ENCODE data around the gene SETBP1.

The SETBP1 gene

DNA sequence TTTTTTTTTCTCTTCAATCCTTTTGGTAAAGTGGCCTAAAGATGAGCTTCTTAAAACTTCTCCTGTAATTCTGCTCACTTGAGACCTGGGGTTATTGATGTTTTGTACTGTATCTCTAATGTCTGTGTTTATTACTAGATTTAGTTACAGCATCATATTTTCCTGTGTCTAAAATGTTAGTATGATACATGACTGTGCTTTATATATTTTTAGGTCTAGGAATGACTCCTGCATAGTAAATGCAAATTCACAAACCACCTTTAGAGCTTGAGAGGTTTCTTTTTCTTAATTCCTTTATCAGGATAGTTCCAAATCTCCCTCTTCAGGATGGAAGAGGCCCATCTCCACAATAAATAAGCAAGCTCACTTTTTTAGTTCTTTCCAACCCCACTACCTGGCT is 197.6 kb downstream of the SETBP1 start:
- DNase-seq (ENCODE audit: low read depth, low spot score), result no peak
- no peak overlapping the region for H3K4me3 ChIP-seq (ENCODE audit: low read length)

DNA sequence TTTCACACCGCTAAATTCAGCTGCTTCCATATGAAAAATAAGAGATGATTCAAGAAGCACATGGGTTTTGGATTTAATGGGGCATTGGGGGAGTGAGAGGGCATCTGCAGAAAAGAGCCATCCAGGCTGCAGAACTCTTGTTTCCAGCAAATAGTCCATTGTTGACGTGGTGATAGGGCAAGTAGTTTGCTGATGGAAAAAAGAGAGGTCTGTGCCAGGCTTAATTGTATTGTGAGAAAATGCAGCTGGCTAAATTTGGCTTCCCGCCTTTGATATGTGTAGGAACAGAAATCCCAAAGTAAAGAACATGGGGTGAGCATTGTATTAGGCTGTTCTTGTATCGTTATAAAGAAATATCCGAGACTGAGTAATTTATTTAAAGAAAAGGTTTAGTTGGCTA is 199.5 kb downstream of the SETBP1 start:
- DNase-seq (ENCODE audit: low read depth, low spot score), result no peak

DNA sequence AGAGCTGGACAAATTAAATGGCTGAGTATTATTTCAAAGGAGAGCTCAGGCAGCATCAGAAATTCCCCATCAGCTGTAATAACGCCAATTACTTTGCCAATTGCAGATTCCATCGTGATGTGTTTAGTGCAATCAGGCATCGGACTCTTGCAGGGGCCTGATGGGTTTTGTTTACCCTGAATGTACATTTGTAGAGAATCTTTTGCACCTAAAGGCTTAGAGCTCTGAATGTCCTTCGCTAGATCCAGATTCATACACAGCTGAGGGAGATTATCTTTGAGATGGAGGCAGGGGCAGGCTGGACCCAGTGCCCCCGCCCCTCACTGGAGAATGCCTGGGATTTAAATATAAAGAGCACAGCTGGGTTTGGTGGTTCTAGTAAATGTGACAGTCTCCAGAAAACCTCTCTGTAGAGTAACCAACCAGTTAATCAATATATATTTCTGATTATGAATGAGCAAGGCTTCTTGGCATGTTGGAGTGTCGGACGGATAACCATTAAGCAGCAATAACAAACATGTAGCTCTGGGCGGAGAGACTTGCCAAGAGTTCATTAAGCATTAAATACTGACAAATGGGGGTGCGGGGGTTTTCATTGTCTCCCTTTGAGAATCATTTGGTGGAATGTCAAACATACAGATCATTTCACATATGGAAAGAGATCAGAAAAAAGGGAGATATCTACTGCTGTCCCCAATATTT is 200.9 kb downstream of the SETBP1 start:
- DNase-seq (ENCODE audit: low read depth, low spot score), result no peak

More for the DNA sequence above, 199.5 kb downstream of the SETBP1 start:
- no peak overlapping the region for H3K4me3 ChIP-seq (ENCODE audit: low read length)

DNA sequence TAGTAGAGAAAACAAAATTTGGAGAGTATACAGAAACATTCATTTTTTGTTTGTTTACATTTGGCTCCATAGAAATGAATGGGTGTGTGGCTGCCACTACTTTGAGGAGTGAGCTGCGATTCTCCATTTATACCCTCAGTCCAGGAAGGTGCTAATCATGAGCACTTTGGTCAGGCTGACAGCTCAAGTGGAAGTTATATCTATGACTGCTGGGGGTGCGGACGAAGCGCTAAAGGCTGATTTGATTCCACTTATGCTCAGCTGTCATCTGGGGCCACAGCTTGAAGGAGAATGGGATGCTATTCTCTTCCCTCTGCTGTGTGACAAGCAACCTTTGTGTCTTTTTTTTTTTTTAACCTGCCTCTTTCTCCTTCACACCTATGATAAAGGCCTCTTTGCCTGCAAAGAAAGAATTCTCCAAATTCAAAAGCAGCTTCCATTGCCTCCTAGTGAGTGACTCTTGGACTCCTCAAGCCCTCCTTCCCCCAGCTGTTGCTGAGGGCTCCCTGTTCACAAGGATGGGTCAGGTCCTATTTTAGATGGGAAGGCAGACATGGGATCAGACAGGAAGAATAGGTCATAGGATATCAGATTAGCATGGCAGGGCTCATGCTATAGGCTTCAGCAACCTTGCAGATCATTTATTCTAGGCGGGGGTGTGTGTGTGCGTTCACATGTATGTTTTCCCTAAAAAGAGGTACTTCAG is 201.6 kb downstream of the SETBP1 start:
- no peak for DNase-seq (ENCODE audit: low read depth, low spot score)
- no peak overlapping the region for H3K4me3 ChIP-seq (ENCODE audit: low read length)

More for the DNA sequence above, 200.9 kb downstream of the SETBP1 start:
- no peak overlapping the region for H3K4me3 ChIP-seq (ENCODE audit: low read length)

DNA sequence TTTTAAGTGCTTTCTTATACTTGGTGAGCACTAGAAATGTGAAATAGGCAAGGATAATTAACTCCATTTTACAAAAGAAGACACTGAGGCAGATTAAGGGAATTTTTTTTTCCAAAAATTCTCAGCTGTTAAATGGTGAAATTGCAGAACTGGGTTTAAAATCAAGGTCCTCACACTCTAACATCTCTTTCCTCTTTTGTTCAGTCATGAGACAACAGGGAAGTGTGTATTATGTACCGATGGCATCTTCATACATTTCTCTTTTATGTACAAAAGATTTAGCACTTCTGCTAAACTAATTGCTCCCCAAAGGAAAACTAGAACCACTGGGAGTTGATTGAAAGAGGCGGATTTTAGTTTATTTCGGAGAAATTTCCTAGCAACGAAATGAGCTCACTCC is 203.0 kb downstream of the SETBP1 start:
- DNase-seq (ENCODE audit: low read depth, low spot score), result no peak
- H3K4me3 ChIP-seq (ENCODE audit: low read length), result no peak overlapping the region

DNA sequence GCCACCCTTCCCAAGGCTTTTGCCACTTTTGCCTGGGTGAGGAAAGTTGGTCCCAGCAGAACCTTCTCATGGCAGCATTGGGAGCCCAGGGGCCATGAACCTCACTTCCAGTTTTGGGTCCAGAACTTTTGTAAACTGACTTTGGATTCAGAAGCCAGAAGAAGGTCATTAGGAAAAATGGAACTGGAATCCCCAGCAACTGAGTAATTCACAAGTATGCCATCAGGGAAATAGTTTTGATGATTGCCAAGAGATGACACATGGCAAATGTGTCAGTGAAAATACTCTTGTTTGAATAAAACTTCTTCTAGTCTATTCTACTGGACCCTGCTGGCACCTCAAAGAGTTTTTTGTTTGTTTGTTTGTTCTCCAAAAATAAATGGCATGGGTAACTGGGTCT is 203.7 kb downstream of the SETBP1 start:
- no peak for DNase-seq (ENCODE audit: low read depth, low spot score)

DNA sequence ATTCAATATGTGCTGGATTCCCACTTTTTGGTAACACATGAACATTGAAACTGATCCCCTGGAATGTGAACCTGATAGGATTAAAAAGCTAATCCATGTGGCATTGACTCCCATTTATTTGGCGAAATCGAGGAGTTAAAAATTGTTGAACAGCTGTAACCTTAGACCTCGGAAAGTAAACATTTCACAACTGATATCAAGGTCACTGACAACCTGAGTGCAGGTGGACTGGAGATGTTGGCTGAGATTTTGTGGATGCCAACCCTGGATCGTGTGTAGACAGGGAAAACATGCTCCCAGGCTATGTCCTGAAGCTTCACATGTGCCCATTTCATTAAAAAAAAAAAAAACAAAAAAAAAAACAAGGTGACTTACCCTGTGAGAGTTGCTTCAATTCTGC is 204.8 kb downstream of the SETBP1 start:
- no peak overlapping the region for H3K4me3 ChIP-seq (ENCODE audit: low read length)

More for the DNA sequence above, 203.7 kb downstream of the SETBP1 start:
- H3K4me3 ChIP-seq (ENCODE audit: low read length), result no peak overlapping the region

DNA sequence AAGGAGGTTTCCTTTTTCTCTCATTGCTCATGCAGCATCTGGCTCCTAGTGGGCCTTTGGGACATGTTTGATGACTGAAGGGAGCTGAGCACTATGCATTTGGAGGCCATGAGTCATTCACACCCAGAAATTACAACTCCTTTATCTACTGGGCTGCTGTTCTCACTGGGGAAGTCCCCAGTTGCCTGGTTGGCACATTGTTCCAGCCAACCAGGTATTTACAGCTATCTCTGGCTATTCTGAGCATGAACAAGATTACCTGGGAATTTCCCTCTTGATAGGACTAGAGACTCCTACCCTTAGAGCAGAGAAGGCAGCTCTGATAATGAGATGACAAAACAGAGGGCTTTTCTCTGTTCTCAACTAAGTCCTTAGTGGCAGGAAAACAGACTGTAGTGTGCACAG is 206.5 kb downstream of the SETBP1 start:
- no peak overlapping the region for H3K4me3 ChIP-seq (ENCODE audit: low read length)
- DNase-seq (ENCODE audit: low read depth, low spot score), result no peak

More for the DNA sequence above, 204.8 kb downstream of the SETBP1 start:
- DNase-seq (ENCODE audit: low read depth, low spot score), result no peak

DNA sequence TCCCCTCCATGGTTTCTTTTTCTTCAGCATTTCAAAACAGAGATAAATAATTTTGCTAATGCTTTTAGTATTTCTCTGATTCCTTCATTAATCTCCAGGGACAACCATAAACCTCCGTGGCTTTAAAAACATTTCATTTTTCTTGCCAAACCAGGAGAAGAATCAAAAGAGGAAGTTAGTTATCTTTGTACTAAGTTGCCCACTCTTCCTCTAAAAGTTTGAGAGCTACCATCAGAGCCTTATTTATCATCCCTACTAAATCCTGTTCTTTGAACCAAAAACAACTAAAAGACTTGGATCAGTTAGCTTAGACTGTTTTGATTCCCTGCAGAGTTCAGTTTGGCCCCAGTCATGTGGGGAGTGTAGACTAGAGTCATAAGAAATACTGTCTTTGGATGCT is 208.4 kb downstream of the SETBP1 start:
- no peak overlapping the region for H3K4me3 ChIP-seq (ENCODE audit: low read length)
- no peak for DNase-seq (ENCODE audit: low read depth, low spot score)

DNA sequence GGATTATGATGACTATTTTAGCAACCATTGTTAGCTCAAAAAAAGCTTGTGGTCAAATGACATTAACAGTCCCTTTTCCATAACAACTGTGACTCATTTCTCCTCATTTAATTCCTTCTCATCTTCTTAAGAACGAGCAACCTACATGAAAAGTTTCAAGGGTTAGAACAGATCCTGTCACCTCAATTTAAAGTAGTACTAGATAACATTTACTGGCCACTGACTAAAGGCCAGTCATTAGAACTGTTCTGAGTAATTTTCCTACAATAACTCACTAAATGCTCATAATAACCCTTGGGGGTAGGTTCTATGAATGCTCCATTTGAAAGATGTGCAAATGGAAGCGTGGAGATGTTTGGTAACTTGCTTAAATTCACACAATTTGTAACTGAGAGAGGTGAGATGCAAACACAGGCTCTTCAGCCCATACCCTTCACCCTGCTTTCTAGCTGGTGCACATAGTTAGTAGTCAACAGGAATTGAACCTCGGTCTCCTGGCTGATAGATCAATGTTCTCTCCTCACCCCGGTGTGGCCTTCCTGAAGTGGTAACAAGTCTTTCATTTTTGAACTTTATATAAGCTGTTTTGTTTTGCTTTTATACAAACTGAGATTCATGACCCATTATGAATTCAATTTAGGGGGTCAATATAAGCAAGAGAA is 212.5 kb downstream of the SETBP1 start:
- DNase-seq (ENCODE audit: low read depth, low spot score), result no peak

DNA sequence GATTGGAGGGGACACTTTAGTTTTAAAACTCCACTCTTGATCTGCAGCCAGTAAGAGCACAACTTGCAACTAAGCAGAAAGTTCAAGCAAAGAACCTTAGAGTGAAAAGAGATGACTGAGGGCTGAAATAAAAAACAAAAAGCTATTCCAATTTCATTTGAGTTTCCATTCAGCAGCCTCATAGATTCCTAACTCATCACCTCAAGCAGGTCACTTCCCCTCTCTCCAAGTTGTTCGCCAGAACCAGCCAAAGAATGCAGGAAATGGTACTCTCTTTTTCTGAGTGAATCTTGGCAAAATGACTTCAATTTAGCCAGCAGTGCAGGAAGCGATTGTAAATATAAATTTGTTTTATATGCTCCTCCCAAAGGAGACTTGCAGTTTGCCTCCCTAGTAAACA is 213.3 kb downstream of the SETBP1 start:
- DNase-seq (ENCODE audit: low read depth, low spot score), result no peak
- H3K4me3 ChIP-seq (ENCODE audit: low read length), result no peak overlapping the region

More for the DNA sequence above, 212.5 kb downstream of the SETBP1 start:
- H3K4me3 ChIP-seq (ENCODE audit: low read length), result no peak overlapping the region

DNA sequence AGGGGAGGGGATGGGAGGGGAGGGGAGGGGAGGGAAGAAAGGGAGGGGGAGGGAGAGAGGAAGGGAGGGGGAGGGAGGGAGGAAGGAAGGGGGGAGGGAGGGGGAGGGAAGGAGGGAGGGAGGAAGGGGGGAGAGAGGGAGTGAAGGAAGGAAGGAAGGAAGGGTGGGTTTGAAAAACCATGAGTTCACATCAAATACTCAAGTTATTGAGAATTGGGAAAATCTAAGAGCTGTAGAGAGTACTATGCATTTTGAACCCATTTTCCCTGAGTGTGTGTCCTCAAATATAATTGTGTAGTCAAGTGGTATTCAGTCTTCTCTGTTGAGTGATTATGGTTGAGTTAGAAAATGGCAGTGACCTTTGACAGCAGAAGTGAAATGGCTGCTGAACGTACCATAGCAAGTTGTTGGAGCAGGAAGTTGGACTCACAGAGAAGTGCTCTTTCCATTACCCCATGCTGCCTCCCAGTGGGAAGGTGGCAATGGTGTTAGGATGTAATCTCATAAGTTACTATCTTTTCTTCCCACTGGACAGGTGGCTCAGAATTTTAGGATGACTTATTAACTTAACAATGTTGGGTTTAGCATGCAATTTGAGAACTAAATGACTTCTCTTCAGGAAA is 214.6 kb downstream of the SETBP1 start:
- no peak overlapping the region for H3K4me3 ChIP-seq (ENCODE audit: low read length)
- peak; percentile 24 for DNase-seq (ENCODE audit: low read depth, low spot score)

DNA sequence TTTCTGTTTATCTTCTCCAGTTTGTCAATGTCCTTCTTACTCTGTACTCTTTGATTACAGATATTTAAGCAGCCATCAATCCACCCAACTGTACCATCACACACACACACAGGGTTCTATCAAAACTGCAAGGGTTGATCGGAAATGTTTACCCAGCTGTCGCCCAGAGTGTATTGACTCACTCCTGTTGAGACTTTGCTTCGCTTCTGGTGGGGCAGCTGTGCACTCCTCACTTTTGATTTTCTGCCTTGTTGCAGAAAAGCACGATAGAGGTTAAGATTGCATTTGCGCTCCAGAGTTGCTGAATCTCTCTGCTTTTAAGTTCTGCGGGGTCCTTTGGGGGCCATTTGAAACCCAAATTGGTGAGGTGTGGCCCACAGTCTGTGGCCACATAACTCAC is 216.2 kb downstream of the SETBP1 start:
- no peak overlapping the region for H3K4me3 ChIP-seq (ENCODE audit: low read length)
- no peak for DNase-seq (ENCODE audit: low read depth, low spot score)

DNA sequence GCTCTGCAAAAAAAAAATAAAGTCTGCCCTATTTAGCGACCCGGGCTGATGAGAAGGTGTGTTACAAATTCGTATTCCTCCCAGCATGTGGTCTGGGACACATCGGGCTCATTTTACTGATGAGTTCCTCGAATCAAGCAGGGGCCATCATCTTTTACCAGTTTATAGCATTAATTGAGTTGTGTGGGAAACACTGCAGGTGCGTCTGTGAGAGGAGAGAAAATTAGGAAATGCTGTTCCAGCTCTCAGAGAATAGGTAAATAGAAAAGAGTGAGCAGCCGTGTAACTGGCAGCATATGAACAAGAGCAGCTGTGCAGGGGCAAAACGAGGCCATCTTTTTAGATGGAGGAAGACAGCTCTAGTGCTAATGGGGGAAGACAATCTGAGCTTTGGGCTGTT is 216.7 kb downstream of the SETBP1 start:
- DNase-seq (ENCODE audit: low read depth, low spot score), result no peak
- H3K4me3 ChIP-seq (ENCODE audit: low read length), result no peak overlapping the region

DNA sequence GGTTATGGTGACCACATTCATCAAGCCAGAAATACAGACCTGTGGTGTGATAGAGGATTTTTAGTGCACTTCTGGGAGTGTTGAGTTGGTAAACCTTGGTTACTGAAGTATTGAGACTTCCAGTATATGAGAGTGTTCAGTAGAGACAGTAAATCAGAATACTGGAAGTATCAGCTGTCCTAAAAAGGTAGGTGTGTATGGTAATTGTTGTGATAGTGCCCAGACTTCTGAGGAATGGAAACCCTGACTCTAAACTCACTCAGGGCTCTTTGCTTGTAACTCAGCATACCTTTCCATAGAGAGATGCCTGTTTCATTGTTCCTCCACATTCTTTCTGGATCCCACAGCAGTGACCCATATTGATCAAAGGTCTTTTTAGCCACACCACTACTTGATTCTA is 217.1 kb downstream of the SETBP1 start:
- H3K4me3 ChIP-seq (ENCODE audit: low read length), result no peak overlapping the region
- no peak for DNase-seq (ENCODE audit: low read depth, low spot score)

DNA sequence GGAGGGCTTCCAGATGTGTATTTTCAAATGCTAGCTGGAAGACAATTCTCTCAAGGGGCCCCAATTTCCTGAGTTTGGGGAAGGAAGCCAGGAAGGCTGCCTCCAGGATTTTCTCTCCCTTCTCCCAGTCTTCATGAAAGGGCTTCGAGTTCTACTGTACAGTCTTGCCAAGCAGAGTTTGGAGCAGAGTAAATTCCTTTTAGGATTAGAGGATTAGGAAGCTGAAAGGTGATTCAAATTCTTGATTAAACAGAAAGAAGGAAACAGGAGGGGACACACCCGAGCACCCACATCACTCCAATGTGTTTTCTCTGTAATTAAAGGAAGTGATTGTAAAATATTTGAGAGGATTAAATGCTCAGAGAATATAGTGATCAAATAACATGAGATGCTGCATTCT is 217.8 kb downstream of the SETBP1 start:
- H3K4me3 ChIP-seq (ENCODE audit: low read length), result no peak overlapping the region
- DNase-seq (ENCODE audit: low read depth, low spot score), result no peak

DNA sequence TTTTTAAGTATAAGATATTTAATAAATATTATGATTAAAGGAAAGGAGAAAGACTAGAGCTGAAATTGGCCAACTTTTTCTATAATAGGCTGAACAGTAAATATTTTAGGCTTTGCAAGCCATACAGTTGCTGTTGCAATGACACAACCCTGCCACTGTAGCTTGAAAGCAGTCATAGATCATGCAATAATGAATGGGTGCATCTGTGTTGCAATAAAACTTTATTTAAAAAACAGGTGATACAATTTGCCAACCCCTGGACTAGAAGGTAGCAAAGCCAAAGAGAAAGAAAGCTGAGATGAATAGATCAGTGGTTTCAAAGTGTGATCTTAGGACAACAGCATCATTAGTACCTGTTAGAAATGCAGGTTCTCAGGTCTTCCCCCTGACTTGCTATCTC is 219.1 kb downstream of the SETBP1 start:
- H3K4me3 ChIP-seq (ENCODE audit: low read length), result no peak overlapping the region
- DNase-seq (ENCODE audit: low read depth, low spot score), result no peak

DNA sequence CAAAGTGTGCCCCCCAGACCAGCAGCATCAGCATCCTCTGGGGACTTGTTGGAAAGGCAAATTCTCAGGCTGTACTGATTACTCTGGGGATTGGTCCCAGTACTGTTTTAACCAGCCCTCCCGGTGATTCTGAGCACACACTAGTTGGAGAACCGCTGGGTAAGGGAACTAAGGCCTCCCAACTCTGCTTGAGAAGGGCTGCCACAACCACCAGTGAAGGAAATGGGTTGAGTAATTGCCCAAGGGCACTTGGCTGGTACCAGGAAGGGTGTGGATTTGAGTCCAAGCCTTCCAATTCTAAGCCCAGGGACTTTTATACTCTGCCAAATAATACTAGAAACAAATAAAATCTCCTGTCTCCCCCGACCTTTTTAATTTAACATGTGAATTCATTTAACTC is 219.9 kb downstream of the SETBP1 start:
- DNase-seq (ENCODE audit: low read depth, low spot score), result no peak
- no peak overlapping the region for H3K4me3 ChIP-seq (ENCODE audit: low read length)

DNA sequence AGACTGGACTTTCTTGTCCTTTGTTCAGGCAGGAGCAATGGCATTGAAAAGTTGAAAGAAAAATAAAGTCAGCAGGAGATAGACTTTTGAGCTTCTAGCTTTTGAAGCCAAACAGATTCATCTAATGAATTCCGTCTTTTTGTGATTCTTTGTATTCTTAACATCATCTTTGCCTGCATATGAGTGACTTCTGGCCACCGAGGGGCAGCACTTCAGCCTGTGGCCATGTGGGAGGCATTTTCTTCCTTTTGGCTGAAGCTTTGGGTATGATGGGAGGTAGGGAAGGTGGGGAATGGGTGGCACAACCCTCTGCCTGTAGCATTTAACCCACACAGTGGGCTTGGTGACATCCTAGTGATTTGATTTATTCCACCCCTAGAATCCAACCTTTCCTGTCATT is 220.6 kb downstream of the SETBP1 start:
- H3K4me3 ChIP-seq (ENCODE audit: low read length), result no peak overlapping the region
- no peak for DNase-seq (ENCODE audit: low read depth, low spot score)

DNA sequence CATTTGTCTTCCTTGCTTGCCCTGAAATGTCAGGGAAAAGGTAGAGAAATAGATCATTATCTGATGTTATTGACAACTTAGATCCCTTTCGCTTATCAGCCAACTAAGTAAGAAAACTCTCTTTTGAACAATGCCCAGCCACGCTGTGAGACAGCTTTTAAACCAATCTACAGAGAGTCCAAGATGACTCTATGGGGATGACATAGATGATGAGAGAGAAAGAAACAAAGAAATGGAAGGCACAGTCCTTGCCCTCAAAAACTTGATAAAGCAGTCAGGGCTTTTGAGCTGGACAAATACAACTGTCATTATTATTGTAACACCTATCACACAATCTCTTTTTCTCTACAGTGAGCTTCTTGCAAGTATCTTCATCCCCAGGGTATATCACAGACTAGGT is 222.6 kb downstream of the SETBP1 start:
- no peak for DNase-seq (ENCODE audit: low read depth, low spot score)
- no peak overlapping the region for H3K4me3 ChIP-seq (ENCODE audit: low read length)

All from Jurkat, Clone E6-1 (cell line).